ENCODE results near the gene GCG.

GRCh38 chr2:162197069-162197825, 45.2 kb upstream of the GCG start:
- TF ChIP-seq RAD21 (conservative IDR thresholded peaks at IDR 0.05) (no peak), CTCF (IDR thresholded peaks at IDR 0.05; ENCODE audit: poor library complexity, severe bottlenecking) (no peak), EP300 (conservative IDR thresholded peaks at IDR 0.05; ENCODE audit: poor library complexity, severe bottlenecking) (no peak), SMC3 (conservative IDR thresholded peaks at IDR 0.05; ENCODE audit: poor library complexity) (no peak), POLR2AphosphoS5 (IDR thresholded peaks at IDR 0.05) (no peak), TAF1 (IDR thresholded peaks at IDR 0.05; ENCODE audit: low read depth) (no peak), EZH2 (IDR thresholded peaks at IDR 0.05; ENCODE audit: borderline replicate concordance, insufficient read depth, low read length, poor library complexity, severe bottlenecking) (no peak), MXI1 (conservative IDR thresholded peaks at IDR 0.05; ENCODE audit: poor library complexity, severe bottlenecking) (no peak)
- TF ChIP-seq, protein P1, sequence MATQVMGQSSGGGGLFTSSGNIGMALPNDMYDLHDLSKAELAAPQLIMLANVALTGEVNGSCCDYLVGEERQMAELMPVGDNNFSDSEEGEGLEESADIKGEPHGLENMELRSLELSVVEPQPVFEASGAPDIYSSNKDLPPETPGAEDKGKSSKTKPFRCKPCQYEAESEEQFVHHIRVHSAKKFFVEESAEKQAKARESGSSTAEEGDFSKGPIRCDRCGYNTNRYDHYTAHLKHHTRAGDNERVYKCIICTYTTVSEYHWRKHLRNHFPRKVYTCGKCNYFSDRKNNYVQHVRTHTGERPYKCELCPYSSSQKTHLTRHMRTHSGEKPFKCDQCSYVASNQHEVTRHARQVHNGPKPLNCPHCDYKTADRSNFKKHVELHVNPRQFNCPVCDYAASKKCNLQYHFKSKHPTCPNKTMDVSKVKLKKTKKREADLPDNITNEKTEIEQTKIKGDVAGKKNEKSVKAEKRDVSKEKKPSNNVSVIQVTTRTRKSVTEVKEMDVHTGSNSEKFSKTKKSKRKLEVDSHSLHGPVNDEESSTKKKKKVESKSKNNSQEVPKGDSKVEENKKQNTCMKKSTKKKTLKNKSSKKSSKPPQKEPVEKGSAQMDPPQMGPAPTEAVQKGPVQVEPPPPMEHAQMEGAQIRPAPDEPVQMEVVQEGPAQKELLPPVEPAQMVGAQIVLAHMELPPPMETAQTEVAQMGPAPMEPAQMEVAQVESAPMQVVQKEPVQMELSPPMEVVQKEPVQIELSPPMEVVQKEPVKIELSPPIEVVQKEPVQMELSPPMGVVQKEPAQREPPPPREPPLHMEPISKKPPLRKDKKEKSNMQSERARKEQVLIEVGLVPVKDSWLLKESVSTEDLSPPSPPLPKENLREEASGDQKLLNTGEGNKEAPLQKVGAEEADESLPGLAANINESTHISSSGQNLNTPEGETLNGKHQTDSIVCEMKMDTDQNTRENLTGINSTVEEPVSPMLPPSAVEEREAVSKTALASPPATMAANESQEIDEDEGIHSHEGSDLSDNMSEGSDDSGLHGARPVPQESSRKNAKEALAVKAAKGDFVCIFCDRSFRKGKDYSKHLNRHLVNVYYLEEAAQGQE (IDR thresholded peaks at IDR 0.05; ENCODE audit: borderline replicate concordance): no peak

Measured in neural cell (in vitro differentiated cells).